ENCODE data around the gene CORO1C.

DNA sequence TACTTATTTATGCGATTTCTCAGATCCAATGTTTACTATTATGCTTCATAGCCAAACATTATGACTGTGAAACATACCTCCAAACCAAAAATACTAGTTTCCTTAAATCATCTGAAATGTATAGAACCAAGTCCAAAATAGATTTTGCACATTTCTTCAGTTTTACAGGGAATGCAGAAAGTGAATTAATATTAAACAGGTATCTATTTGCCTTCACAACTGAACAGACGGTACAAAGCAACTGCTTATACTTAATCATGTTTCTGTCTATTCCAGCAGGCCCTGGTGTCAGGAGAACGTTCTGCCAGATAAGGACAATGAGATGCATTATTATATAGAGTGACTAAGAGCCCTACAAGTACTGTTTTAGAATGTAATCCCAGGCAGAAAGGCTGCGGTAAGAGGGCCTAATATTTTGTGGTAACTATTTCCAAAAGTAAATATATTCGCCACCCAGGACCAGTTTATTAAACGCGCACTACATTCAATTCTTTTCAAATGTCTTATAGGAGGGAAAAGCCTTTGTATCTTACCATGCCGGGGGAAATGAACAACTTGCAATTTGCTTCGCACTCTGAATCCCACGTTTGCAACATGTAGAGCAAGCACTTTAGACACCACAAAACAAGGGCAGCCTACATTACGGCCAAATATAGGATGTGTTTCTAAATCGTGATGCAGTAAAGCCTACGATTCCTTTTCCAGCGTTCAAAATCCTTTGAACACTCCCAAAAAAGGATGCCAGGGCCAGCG is 1.5 kb downstream of the CORO1C start:
- TF ChIP-seq, protein P1, sequence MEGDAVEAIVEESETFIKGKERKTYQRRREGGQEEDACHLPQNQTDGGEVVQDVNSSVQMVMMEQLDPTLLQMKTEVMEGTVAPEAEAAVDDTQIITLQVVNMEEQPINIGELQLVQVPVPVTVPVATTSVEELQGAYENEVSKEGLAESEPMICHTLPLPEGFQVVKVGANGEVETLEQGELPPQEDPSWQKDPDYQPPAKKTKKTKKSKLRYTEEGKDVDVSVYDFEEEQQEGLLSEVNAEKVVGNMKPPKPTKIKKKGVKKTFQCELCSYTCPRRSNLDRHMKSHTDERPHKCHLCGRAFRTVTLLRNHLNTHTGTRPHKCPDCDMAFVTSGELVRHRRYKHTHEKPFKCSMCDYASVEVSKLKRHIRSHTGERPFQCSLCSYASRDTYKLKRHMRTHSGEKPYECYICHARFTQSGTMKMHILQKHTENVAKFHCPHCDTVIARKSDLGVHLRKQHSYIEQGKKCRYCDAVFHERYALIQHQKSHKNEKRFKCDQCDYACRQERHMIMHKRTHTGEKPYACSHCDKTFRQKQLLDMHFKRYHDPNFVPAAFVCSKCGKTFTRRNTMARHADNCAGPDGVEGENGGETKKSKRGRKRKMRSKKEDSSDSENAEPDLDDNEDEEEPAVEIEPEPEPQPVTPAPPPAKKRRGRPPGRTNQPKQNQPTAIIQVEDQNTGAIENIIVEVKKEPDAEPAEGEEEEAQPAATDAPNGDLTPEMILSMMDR (IDR thresholded peaks at IDR 0.05; ENCODE audit: borderline replicate concordance, extremely low read depth, low read length, poor library complexity, severe bottlenecking), result no peak
- no peak for TF ChIP-seq EZH2 (IDR thresholded peaks at IDR 0.05; ENCODE audit: borderline replicate concordance, low read depth, low read length, severe bottlenecking)

Data from DND-41 (cell line).